Hepatocyte (in vitro differentiated cells): Measurements from ENCODE around the gene SMC1A. TPM values are rescaled to one million over a fixed set of nuclear protein-coding genes. Genes with fewer than 3 reads are reported as not detected.

Experiments
- DNase-seq: peaks from one replicate; pipeline ENCODE4 v3.0.0-alpha.2; 2016; ENCODE audit warnings: low spot score
- H2AFZ ChIP-seq: fragments of 200-600 bp; sonication (generic); 2 replicates; pipeline ENCODE4 v1.6.0; 2016; ENCODE audit warnings: antibody characterized with exemption, mild to moderate bottlenecking
- H3K27ac ChIP-seq: fragments of 200-600 bp; sonication (generic); 2 replicates; pipeline ENCODE4 v1.5.1; 2016; ENCODE audit warnings: mild to moderate bottlenecking
- H3K27me3 ChIP-seq: fragments of 200-600 bp; sonication (generic); 2 replicates; pipeline ENCODE4 v1.6.1; 2016
- H3K36me3 ChIP-seq: fragments of 200-600 bp; sonication (generic); replicated peaks from 2 replicates; pipeline ENCODE4 v1.5.1; 2016; ENCODE audit warnings: low read depth; ENCODE audit not compliant: insufficient read depth
- H3K4me1 ChIP-seq: fragments of 200-600 bp; sonication (generic); 2 replicates; pipeline ENCODE4 v1.5.1; 2016; ENCODE audit warnings: mild to moderate bottlenecking, moderate library complexity; ENCODE audit not compliant: insufficient read depth
- H3K4me2 ChIP-seq: fragments of 200-600 bp; sonication (generic); 2 replicates; pipeline ENCODE4 v1.6.0; 2016
- H3K4me3 ChIP-seq: fragments of 200-600 bp; sonication (generic); 2 replicates; pipeline ENCODE4 v1.5.1; 2016; ENCODE audit warnings: mild to moderate bottlenecking
- H3K79me2 ChIP-seq: fragments of 200-600 bp; sonication (generic); 2 replicates; pipeline ENCODE4 v1.6.0; 2017; ENCODE audit warnings: mild to moderate bottlenecking
- H3K9me2 ChIP-seq: fragments of 200-600 bp; sonication (generic); replicated peaks from 2 replicates; pipeline ENCODE4 v1.6.0; 2017; ENCODE audit warnings: mild to moderate bottlenecking; ENCODE audit not compliant: insufficient read depth
- H3K9me3 ChIP-seq: fragments of 200-600 bp; sonication (generic); 2 replicates; pipeline ENCODE4 v1.5.1; 2016; ENCODE audit warnings: low read depth, mild to moderate bottlenecking
- H4K20me1 ChIP-seq: fragments of 200-600 bp; sonication (generic); 2 replicates; pipeline ENCODE4 v1.6.0; 2016; ENCODE audit warnings: mild to moderate bottlenecking; ENCODE audit not compliant: insufficient read depth, poor library complexity, severe bottlenecking
- CTCF ChIP-seq: fragments of 200-600 bp; sonication (generic); IDR thresholded peaks from 2 replicates; pipeline ENCODE4 v1.5.1; 2016; ENCODE audit warnings: antibody characterized with exemption, mild to moderate bottlenecking; ENCODE audit not compliant: poor library complexity
- EZH2 ChIP-seq: fragments of 200-600 bp; sonication (generic); IDR thresholded peaks from 2 replicates; pipeline ENCODE4 v1.6.1; 2016; ENCODE audit warnings: antibody characterized with exemption, mild to moderate bottlenecking, borderline replicate concordance
- EZH2phosphoT487 ChIP-seq: fragments of 200-600 bp; sonication (generic); IDR thresholded peaks from one replicate; pipeline ENCODE4 v1.6.1; 2018; ENCODE audit warnings: antibody characterized with exemption, mild to moderate bottlenecking, low read depth, moderate library complexity; ENCODE audit not compliant: unreplicated experiment, severe bottlenecking
- WGBS: methylation state at CpG from one replicate; pipeline ENCODE4 v1.1.6; 2016; ENCODE audit warnings: low lambda C conversion rate; ENCODE audit errors: missing lambda C conversion rate; 5-methylcytosine and 5-hydroxymethylcytosine counted together
- polyA plus RNA-seq: library from polyadenylated mRNA; unstranded; fragments of >200 nt; fragmentation: Nextera tagmentation; extraction: Ambion mirVana; gene quantifications from 2 replicates; pipeline ENCODE4 v1.2.1, GENCODE V29; 2016
- total RNA-seq: library from RNA; depleted of rRNA; stranded (reverse); fragments of >200 nt; gene quantifications from 2 replicates; pipeline ENCODE4 v1.2.3, GENCODE V29; 2014

Gene SMC1A
- total and polyA plus RNA-seq, 2 experiments from 2014 or later = 14.0 to 24.7 TPM

- 58% methylated on average over 3 of the region's 3 CpGs for WGBS
- no peak for DNase-seq
- Histone ChIP-seq H3K4me1 (no peaks in the 10 kb centered on the region), H3K27me3 (no peaks in the 10 kb centered on the region), H4K20me1 (no peaks in the 10 kb centered on the region), H3K9me3 (no peaks in the 10 kb centered on the region), H2AFZ (no peak overlapping the region), H3K36me3 (no peaks in the 10 kb centered on the region), H3K27ac (no peak overlapping the region), H3K9me2 (no peaks in the 10 kb centered on the region), H3K79me2 (no peaks in the 10 kb centered on the region), H3K4me2 (no peak overlapping the region), H3K4me3 (no peak overlapping the region)
- TF ChIP-seq EZH2 (no peak), EZH2phosphoT487 (no peak), CTCF (no peak)
These were observed 33.8 kb upstream of the SMC1A start for GRCh38 chrX:53456254-53456653.

GRCh38 chrX:53452812-53453211, 30.4 kb upstream of the SMC1A start:
- no peaks in the 10 kb centered on the region for H3K27me3 ChIP-seq
- H2AFZ ChIP-seq = no peak overlapping the region
- H4K20me1 ChIP-seq = no peaks in the 10 kb centered on the region
- H3K9me2 ChIP-seq = no peaks in the 10 kb centered on the region
- H3K4me3 ChIP-seq = no peak overlapping the region
- DNase-seq = no peak
- no peaks in the 10 kb centered on the region for H3K9me3 ChIP-seq
- H3K36me3 ChIP-seq = no peaks in the 10 kb centered on the region
- no peaks in the 10 kb centered on the region for H3K79me2 ChIP-seq
- TF ChIP-seq EZH2 = no peak
- TF ChIP-seq CTCF = no peak
- TF ChIP-seq EZH2phosphoT487 = no peak
- no peak overlapping the region for H3K4me2 ChIP-seq
- H3K4me1 ChIP-seq = no peaks in the 10 kb centered on the region
- H3K27ac ChIP-seq = no peak overlapping the region

DNA sequence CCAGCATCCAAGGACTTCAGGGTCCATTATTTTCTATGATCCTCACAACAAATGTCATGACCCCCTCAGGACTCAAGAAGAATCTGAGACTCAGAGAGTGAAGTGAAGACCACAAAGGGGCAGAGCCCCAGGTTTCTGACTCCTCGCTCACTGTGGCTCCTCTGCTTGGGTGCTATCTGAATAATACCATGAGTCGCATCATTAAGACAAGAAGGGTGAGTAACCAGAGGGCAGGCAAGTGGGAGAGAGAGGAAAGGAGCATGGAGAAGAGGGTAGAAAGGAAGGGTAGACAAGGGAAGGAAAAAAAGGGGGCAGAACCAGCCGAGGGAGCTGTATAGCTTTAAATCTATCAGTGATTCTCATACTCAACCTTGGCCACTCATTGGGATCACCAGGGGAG, 27.2 kb upstream of the SMC1A start:
- H3K4me3 ChIP-seq = no peak overlapping the region
- H2AFZ ChIP-seq = no peak overlapping the region
- DNase-seq = no peak
- no peaks in the 10 kb centered on the region for H3K27me3 ChIP-seq
- H3K4me1 ChIP-seq = no peaks in the 10 kb centered on the region
- H3K36me3 ChIP-seq = no peaks in the 10 kb centered on the region
- no peaks in the 10 kb centered on the region for H3K79me2 ChIP-seq
- no peak overlapping the region for H3K27ac ChIP-seq
- H3K9me3 ChIP-seq = no peaks in the 10 kb centered on the region
- H3K4me2 ChIP-seq = no peak overlapping the region
- 83% methylated on average over 3 of the region's 3 CpGs for WGBS
- no peak for TF ChIP-seq EZH2phosphoT487
- TF ChIP-seq CTCF = no peak
- no peak for TF ChIP-seq EZH2
- no peaks in the 10 kb centered on the region for H3K9me2 ChIP-seq
- H4K20me1 ChIP-seq = no peaks in the 10 kb centered on the region

DNA sequence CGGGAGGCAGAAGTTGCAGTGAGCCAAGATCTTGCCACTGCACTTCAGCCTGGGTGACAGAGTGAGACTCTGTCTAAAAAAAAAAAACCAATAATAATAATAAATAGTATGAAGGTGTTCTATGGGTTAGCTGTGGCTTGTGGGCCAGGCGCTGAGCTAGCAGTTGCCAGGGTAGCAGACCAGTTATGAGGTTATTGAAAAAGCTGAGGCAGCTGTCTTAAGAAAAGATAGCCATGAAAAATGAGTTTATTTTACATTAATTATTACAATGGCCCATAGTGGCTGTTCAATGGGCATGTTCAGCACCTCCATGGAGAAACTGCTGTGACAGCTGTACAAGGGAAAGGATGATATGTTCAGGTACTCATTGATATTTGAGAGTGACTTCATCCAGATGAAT, 25.0 kb upstream of the SMC1A start:
- DNase-seq = no peak
- Histone ChIP-seq H3K9me2 (no peaks in the 10 kb centered on the region), H3K4me3 (no peak overlapping the region), H3K9me3 (no peaks in the 10 kb centered on the region), H2AFZ (no peak overlapping the region), H3K4me2 (no peak overlapping the region), H3K27ac (no peak overlapping the region), H3K79me2 (no peaks in the 10 kb centered on the region), H3K36me3 (no peaks in the 10 kb centered on the region), H3K4me1 (no peaks in the 10 kb centered on the region), H4K20me1 (no peaks in the 10 kb centered on the region), H3K27me3 (no peaks in the 10 kb centered on the region)
- 70% methylated on average over 2 of the region's 2 CpGs for WGBS
- no peak for TF ChIP-seq EZH2
- no peak for TF ChIP-seq EZH2phosphoT487
